Measurements from ENCODE around the gene CSNK1G2.
"Not testable (repeated sequence)": the region's sequence is repeated elsewhere in the genome, so short reads cannot be mapped to it uniquely, and the experiment has no call there.

CSNK1G2 gene

DNA sequence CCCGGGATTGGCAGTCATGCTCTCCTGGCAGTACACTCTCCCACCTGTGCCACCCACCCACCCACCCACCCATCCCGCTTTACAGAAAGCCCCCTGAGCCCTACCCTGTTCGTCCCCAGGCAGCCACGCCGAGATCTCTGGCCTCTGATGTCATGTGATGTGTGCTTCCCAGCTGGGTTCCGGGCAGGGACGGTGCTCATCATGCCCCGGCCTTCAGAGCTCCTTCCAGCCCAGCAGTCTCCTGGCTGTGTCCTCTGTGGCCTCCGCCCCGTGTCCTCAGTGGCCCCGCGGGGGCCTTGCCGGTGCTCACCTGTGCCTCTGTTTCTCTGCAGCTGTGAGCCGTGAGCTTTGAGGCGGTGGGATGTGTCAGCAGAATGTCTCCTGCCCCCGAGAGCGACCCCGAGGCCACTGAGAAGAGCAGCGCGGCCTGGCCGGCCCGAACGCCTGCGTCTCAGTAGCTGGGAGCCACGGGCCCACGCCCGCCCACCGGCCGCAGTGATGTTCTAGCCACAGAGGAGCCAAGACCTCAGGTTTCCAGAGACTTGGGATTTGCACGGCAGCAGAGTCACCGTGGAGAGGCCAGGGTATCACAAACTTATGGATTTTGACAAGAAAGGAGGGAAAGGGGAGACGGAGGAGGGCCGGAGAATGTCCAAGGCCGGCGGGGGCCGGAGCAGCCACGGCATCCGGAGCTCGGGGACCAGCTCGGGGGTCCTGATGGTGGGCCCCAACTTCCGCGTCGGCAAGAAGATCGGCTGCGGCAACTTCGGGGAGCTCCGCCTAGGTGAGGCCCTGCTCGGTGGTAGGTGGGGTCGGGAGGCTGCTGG is 28.4 kb downstream of the CSNK1G2 start:
- no peak for DNase-seq

DNA sequence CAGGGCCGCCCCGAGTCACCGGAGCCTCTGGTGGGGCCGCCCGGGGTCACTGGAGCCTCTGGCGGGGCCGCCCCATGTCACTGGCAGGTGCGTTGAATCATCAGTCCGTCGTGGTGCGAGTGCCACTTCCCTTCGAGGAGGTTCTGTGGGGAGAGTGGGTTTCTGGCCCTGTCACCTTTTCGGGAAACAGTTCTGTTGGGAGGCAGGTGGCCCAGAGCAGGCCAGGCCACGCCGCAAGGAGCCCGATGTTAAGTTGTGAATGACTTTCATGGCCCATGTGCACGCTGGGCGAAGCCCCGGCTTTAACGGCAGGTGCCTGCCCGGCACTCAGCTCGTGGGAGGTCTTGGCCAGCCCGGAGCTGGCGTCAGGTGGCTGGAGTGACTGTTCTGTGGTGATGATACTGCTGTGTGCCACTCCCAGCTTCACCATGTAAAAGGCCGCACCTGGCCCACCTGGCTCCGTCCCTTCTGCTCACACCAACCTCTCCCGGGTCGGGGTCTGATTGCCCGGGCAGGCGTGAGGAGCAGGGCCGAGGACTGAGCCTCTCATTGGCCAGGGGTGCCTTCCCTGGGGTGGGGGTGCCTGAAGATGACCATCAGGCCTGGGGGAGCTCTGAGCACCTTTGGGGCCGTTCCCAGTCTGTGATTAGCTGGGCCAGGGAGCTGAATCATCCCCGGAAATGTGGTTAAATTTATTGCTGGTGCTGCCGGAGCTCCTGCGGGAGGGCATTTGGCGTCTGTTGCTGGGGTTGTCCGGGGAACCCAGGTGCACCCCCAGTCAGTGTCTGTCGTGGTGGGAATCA is 29.2 kb downstream of the CSNK1G2 start:
- no peak for DNase-seq

DNA sequence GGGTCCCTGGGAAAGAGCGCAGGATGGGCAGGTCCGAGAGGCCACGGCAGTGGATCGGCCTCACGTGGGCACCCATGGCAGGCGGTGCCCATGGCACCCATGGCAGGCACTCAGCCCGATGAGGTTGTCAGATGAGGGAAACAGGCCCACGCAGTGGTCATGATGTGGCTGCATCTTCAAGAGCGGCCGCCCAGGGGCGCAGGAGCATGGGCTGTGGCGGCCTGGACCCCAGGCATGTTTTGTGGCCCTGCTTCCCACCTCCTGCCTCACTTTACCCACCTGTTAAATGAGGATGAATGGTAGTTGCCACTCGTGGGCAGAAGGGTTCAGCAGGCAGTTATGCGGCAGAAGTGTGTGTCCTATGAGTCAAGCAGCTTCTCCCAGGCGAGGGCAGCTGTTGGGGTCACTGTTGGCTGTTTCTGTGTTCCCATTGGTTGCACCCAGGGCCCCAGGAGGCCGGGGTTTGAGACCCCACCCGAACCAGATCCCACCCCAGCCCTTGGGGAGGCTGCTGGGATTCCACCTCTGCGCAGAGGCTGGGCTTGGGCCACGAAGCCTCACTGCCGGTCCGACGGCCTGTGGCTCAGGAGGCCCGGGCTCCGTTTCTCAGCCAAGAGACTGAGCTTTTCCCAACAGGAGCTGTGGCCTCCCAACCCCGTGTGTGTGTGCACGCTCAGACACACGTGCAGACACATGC is 30.0 kb downstream of the CSNK1G2 start:
- no peak for DNase-seq

- DNase-seq = no peak
These were observed 33.6 kb downstream of the CSNK1G2 start for GRCh38 chr19:1974381-1975161.

GRCh38 chr19:1975162-1975480 is 34.1 kb downstream of the CSNK1G2 start:
- DNase-seq = no peak

- DNase-seq = no peak
These were observed 36.1 kb downstream of the CSNK1G2 start for GRCh38 chr19:1977120-1977519.

DNA sequence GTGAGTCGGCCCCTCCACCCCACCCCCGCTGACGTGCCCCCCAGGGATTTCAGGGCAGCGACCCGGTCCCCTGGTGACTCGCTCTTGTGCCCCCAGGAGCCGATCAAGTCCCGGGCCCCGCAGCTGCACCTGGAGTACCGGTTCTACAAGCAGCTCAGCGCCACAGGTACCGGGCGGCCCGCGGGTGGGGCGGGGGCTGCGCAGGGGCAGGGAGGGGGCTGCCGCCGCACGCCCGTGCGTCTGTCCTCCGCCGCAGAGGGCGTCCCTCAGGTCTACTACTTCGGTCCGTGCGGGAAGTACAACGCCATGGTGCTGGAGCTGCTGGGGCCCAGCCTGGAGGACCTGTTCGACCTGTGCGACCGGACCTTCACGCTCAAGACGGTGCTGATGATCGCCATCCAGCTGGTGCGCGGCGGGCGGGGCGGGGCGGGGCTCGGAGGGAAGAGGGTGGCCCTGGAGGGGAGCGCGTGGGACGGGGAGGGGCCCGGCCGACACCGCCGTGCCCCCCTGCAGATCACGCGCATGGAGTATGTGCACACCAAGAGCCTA is 37.4 kb downstream of the CSNK1G2 start:
- no peak for DNase-seq

GRCh38 chr19:1979017-1979416 is 38.0 kb downstream of the CSNK1G2 start:
- DNase-seq = no peak

DNA sequence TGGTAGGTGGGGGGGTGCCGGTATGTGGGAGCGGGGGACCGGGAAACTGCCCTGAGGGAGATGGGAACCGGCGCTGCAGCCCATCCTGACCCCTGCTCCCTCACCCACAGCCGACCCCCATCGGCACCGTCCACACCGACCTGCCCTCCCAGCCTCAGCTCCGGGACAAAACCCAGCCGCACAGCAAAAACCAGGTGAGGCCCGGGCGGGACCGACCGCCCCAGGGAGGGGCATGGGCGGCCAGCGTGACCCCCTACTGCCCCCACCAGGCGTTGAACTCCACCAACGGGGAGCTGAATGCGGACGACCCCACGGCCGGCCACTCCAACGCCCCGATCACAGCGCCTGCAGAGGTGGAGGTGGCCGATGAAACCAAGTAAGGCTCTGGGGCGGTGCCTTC is 38.7 kb downstream of the CSNK1G2 start:
- DNase-seq = no peak

- DNase-seq = no peak
These were observed 39.3 kb downstream of the CSNK1G2 start for GRCh38 chr19:1980091-1980808.

GRCh38 chr19:1980809-1981181 is 39.8 kb downstream of the CSNK1G2 start:
- DNase-seq = no peak

- no peak for DNase-seq
These were observed 40.3 kb downstream of the CSNK1G2 start for GRCh38 chr19:1981253-1981652.

DNA sequence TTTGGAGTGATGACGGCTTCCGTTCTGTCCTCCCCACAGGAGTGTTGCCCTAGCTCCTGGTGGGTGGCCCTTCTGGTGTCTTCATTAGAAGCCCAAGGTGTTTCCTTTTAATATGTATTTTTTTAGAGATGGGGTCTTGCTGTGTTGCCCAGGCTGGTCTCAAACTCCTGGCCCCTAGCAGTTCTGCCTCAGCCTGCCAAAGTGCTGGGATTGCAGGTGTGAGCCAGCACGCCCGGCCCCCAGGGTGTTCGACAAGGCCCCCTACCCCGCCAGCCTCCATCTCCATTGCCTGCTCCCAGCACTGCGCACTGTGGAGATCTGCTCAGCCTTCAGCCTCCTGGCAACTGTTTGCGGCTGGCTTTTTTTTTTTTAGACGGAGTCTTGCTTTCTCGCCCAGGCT is 43.4 kb downstream of the CSNK1G2 start:
- no peak for DNase-seq

DNA sequence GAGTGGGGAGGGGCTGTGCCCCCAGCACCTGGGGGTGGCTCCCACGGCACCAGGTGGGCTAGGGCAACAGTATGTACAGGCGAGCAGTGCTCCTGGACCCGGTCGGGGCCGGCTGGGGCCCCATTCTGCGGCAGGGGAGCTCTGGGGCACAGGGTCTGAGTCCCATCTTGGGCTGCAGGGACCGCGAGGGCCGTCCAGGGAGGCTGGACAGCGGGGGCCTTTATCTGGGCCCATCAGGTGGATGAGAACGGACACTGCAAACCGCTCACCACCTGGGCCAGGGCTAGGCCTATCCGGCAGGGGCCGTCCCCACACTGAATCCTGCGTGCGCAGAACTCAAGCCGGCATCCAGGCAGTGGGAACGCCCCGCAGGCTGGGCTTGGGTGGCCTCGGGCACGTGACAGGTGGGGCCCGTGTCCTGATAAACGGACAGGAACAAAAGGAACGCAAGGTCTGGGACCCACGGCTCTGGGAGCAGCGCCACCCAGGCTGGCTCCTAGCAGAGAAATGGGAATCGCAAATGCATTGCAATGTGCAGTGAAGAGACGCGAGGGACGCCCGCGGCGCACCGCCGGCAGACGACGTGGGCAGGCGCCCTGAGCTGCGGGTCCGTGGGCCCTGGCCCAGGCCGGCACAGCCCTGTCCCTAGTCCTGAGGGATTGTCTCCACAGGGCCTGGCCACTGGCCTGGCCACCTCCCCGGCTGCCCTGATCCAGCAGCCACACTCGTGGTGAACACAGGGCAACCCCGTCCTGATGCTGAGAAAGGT is 44.8 kb downstream of the CSNK1G2 start:
- DNase-seq = no peak

- DNase-seq = no peak
These were observed 45.6 kb downstream of the CSNK1G2 start for GRCh38 chr19:1986357-1987162.

- DNase-seq = no peak
These were observed 46.5 kb downstream of the CSNK1G2 start for GRCh38 chr19:1987197-1988187.

- DNase-seq = not testable (repeated sequence)
These were observed 47.5 kb downstream of the CSNK1G2 start for GRCh38 chr19:1988464-1988863.

DNA sequence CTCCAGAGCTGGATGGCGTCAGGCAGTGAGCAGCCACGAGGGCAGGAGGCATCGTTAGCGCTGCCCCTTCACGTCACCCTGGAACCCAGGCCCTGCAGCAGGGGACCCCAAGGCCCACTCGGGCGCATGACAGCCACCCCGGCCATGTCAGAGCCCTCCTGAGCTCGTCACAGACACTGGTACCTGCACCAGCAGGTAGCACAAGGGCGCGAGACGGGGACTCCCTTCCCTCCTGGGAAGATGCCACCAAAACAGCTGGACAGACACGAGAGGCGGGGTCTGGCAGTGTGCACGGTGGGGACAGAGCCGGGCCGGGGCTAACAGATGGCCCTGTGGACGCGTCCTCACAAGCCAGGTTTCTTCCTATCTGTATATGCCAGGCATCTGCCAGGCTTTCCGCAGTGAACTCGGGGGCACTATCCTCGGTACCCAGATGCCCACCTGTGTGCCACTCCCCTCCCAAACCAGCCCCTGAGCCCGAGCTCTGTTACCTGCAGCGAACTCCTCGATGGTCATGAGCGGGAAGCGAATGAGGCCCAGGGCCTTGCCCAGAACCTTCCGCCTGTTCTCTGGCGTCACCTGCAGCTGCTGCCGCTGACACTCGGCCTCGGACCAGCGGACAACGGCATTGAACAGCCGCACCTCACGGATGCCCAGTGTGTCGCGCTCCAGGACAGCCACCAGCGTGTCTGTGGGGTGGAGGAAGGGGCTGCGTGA is 48.7 kb downstream of the CSNK1G2 start:
- DNase-seq = no peak

Measured in hematopoietic multipotent progenitor cell treated with erythropoietin and hydrocortisone succinate and interleukin-3 and kit ligand, for 6 days (in vitro differentiated cells).